NCI-H146 (cell line): Measurements from ENCODE around the gene UBA52.
A peak's percentile ranks its signal among the peaks of the same experiment; 100 is the strongest.
"Not testable (repeated sequence)": the region's sequence is repeated elsewhere in the genome, so short reads cannot be mapped to it uniquely, and the experiment has no call there.

ENCODE experiments used
- DNase-seq: peaks from one replicate; lab custom pipeline; 2025; lab: John Stamatoyannopoulos, UW

The UBA52 gene

DNA sequence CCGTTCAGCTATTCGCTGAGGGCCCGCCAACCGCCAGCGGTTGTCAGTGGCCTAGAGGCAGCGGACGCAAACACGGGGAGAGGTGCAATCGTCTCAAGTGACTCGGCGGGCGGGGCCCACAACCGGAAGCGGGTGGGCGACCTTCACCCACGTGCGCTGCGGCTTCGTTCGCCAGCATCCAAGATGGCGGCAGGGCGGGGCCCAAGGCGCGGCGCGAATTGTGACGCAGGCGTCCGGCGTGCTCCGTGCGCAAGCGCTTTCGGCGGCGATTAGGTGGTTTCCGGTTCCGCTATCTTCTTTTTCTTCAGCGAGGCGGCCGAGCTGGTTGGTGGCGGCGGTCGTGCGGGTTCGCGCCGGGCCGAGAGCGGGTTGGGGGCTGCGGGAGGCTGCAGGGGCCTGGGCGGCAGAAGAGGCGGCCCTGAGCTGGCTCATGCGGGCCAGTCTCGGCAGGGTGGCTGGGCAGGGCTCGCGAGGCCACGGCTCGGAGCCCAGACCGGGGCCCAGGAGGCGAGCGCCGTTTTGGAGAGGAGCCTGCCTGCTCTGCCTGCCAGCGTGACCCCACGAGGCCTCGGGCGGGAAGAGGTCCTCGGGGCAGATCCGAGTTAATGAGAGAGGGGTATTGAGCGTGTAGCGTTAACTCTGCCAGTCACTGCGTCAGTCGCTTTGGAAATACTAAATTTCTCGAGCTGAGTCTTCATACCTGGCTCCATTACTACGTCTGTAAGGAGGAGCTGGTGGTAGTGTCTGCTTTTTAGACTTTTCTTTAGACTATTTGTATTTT, at the start of gene UBA52:
Gene UBA52, plus strand, starts transcription at position 294 of the 781 bp plus-strand sequence. CDS start 1,444 bp downstream, outside the sequence.
- peak; percentile 99 for DNase-seq

- peak; percentile 100 for DNase-seq
These were observed 49.4 kb upstream of the UBA52 start for GRCh38 chr19:18522124-18522861.

GRCh38 chr19:18522862-18523440, 48.7 kb upstream of the UBA52 start:
- not testable (repeated sequence) for DNase-seq

GRCh38 chr19:18523841-18524240, 47.8 kb upstream of the UBA52 start:
- DNase-seq: no peak

- no peak for DNase-seq
These were observed 45.3 kb upstream of the UBA52 start for GRCh38 chr19:18526316-18526715.

- no peak for DNase-seq
These were observed 41.9 kb upstream of the UBA52 start for GRCh38 chr19:18529782-18530181.

GRCh38 chr19:18531485-18531884, 40.2 kb upstream of the UBA52 start:
- DNase-seq: no peak

- DNase-seq: no peak
These were observed 39.3 kb upstream of the UBA52 start for GRCh38 chr19:18532168-18532890.

DNA sequence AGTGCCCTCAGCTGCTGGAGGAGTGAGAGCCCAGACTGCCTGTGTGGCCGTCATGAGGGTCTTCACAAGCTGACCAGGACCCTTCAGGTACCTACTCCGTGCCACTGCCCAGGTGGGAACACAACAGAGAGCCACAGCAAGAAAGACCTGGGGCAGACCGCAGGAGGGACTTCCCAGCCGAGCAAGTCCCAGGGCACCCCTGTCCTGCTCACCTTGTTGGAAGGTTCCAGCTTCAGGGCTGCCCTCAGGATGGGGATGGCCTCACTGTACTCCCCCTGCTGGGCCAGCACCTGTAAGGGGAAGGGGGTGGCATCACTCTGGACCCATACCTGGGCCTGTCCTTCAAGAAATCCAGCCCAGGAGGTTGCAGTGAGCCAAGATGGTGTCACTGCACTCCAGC, 38.6 kb upstream of the UBA52 start:
- DNase-seq: no peak

GRCh38 chr19:18536475-18536874, 35.2 kb upstream of the UBA52 start:
- DNase-seq: no peak

DNA sequence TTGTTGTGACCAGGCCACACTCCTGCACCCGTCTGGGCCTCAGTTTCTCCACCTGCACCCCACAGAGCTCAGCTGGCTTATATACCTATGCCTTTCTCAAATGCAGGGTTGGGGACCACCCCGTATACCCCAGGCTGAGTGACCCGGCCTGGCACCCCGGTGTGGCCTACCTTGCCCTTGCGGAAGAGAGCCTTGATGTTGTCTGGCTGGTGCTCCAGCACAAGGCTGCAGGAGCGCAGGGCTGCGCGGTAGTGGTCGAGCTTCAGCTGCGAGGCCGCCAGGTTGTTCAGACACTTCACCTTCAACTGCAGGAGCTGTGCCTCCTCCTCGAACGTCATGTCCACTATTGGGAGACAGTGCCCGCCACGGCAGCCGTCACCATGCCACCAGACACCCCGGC, 34.2 kb upstream of the UBA52 start:
- DNase-seq: no peak

DNA sequence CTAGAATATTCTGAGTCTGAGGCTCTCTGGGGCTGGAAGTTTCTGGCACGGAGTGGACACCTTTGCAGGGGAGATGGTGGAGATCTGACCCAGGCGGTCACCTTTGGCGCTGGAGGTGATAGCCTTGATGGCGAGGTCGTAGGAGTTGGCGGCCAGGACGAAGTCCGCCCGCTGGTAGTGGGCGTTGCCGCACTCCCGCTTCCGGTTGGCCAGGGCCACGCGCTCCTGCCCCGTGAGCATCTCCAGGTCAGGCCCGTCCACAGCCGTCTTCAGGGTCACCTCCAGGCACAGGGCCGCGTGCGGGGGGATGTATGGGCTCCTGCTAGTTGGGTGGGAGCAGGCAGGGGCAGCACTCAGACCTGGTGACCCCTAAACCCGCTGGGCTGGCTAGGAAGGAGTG, 33.5 kb upstream of the UBA52 start:
- DNase-seq: no peak

DNA sequence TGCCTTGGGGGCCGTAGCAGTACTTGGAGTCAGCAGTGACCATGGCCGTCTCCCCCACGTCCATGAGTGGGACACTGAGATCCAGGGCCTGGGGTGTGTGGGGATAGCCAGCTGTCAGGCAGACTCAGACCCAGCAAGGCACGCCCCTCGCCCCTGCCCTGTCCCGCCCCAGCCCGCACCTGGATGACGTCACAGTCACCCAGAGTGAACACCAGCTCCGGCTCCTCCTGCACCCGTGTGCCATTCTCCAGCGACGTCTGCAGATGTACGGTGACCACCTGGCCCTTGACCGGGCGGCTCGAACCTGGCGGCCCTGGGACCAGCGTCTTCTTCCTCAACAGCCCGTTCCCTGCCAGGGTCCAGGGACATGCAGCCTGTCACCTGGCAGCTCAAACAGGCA, 32.3 kb upstream of the UBA52 start:
- no peak for DNase-seq

DNA sequence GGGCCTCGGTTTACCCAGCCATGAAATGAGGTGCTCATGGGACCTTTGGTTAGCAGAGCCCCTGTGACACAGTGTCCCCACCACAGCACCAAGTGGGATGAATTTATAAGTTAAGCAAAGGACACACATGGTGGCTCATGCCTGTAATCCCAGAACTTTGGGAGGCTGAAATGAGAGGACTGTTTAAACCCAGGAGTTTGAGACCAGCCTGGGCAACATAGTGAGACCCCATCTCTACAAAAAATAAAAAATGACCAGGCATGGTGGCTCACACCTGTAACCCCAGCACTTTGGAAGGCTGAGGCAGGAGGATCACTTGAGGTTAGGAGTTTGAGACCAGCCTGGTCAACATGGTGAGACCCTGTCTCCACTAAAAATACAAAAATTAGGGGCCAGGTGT, 31.5 kb upstream of the UBA52 start:
- DNase-seq: not testable (repeated sequence)

DNA sequence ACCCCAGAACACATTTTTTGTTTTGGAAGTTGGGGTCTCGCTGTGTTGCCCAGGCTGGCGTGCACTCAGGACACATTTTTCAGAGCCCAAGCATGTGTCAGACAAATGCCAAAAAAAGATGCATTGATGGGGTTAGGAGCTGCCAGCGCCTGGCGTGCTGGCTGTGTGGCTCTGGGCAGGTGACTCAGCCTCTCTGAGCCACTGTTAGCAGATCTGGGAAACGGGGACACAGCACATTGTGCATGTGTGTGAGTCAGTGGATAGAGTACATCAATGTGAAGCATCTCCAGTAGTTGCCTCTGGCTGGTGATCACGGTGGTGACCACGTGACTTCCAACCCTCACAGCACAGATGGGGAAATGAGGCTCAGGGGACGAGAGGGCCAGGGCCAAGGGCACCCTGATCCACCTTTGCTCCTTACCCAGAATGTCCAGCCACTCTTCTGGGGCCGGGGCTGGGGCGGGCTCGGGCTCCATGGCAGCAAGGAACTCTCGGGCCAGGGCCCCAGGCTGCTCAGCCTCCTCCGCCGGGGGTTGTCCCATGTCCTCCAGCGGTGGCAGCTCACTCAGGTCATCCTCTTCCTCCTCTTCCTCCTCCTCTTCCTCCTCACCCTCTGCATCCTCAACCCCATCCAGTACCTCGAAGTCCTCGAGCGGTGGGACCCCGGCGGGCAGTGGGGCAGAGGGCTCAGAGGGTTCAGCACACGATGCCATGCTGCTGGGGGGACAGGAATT, 30.2 kb upstream of the UBA52 start:
- no peak for DNase-seq

DNA sequence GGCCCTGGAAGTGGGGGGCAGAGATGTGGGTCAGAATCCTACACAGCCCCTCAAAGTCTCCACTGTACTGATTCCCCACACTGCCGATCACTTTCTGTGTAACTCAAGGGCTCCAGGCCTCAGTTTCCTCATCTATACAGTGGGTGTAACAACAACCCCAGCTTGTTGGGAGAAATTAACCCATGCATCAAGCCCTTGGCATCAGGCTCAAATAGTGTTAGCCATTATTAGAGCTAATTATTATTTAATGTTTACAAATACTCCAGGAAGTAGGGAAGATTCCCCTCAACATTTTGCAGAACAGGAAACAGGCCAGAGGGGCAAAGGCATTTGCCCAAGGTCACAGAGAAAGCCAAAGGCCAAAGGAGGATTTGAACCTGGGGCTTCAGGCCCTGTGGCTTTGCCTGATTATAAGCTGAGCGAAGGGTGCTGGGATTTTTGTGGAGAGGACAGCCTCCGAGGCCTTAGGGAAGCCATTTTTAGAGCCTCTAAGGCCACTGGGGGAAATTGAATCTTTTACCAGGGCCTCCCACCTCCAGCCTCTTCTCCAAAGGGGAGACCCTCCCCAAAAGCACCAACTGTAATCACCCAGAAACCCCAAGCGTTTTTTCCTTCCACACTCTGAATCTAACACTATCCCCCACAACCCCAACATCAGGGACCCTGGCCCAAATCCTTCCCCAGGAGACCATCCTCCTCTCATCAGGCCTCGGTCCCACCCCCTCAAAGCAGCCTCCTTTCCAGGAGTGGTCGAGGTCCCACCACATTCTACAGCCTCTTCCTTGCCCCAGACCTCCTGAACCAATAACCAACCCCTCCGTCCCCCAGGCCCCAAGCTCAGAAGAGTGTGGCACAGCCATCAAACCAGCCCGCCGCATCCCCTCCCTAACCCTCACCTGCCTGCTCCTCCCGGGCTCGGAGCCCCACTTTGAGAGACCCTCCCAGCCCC, 29.4 kb upstream of the UBA52 start:
- DNase-seq: no peak

DNA sequence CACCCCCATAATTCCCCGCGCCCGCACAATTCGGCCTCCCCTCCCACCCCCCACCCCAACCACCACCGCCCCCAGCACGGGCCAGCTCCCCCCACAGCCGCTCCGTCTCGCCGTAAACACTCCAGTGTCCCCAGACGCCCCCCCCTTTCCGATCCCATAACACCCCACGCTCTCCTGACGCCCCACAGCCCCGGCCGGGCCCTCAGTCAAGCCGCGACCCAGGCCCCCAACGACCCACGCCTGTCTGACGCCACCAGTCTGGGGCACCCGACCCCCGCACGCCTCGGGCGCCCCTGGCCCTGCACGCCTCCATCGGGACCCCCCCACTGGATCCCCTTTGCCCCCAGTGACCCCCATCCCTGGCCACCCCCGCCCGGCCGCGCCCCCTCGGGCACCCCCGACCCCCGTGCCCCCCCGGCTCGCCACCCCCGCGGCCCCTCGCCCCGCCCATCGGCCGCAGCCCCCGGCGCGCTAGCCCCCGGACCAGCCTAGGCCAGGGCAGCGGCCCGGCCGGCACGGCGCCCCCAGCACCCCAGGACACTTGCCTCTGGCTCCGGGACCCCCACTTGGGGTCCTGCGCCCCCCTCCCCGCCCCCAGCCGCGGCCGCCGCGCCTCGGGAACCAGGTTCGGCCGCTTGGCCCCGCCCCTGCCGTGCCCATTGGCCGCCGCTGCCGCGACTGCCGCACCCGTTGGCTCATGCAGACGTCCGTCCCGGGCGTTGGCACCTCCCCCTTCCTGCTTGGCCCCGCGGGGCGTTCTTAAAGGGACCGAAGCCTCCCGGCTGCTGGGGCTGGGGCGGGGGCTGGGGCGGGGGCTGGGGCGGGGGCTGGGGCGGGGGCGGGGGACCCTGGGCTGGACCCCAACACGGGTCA, 28.5 kb upstream of the UBA52 start, which contains the start of gene FKBP8:
Gene FKBP8, minus strand, starts transcription at position 633 of the 873 bp plus-strand sequence. CDS start 1,603 bp downstream, outside the sequence.
- peak; percentile 91 for DNase-seq

- peak; percentile 72 for DNase-seq
These were observed 27.7 kb upstream of the UBA52 start for GRCh38 chr19:18543814-18544475.

- no peak for DNase-seq
These were observed 20.0 kb upstream of the UBA52 start for GRCh38 chr19:18551631-18552030.
